HepG2 (cell line): Measurements from ENCODE around the gene AUTS2. TPM values are rescaled to one million over a fixed set of nuclear protein-coding genes. Genes with fewer than 3 reads are reported as not detected.

Source experiments
- ATAC-seq: fragments of 200-7000 bp; cut with Tn5 transposase; 3 replicates; pipeline ENCODE4 v1.9.1; 2020; ENCODE audit warnings: mild to moderate bottlenecking, moderate library complexity
- BruUV-seq: library from RNA; stranded (reverse); fragments of 400-500 nt; replicated peaks from 2 replicates; lab custom pipeline; 2021; lab: Mats Ljungman, UMichigan
- CTCF ChIA-PET: fragments of 300-600 bp; formaldehyde crosslinking; extraction: SDS; loops from one replicate; lab custom pipeline; 2021; ENCODE audit warnings: low total read pairs, inconsistent platforms, low intra/inter-chr PET ratio; lab: Yijun Ruan, JAX
- POLR2A ChIA-PET: fragments of 350-600 bp; sonication (Branson Sonifier 250); formaldehyde crosslinking; loops from one replicate; lab custom pipeline; 2020; ENCODE audit warnings: antibody characterized with exemption, inconsistent platforms; lab: Yijun Ruan, JAX
- DNase-seq: peaks from one replicate; pipeline ENCODE4 v3.0.0-alpha.2; 2015; ENCODE audit warnings: low spot score
- FAIRE-seq: peaks from 3 replicates; lab custom pipeline; 2011; peaks lifted over from hg19 to GRCh38; lab: Jason Lieb, UNC
- H2AFZ ChIP-seq: one replicate; pipeline ENCODE4 v1.6.1; 2011; ENCODE audit warnings: low read length, inconsistent platforms
- H3K27ac ChIP-seq: fragments of 300-600 bp; 3 replicates; pipeline ENCODE4 v1.8.0; 2011; ENCODE audit warnings: mixed run types, mild to moderate bottlenecking, mixed read lengths, low read length, inconsistent platforms; ENCODE audit not compliant: insufficient read depth; ENCODE audit errors: extremely low read length
- H3K27me3 ChIP-seq, 2 experiments: fragments of 200-600 bp in 1 of 2; 2 replicates in 1 of 2; 3 replicates in 1 of 2; pipeline versions ENCODE4 v1.6.0 to v1.8.0; 2011; ENCODE audit warnings: low read length in 2 of 2, mild to moderate bottlenecking in 2 of 2, moderate library complexity in 2 of 2, inconsistent platforms in 1 of 2; ENCODE audit not compliant: insufficient read depth in 2 of 2, control insufficient read depth in 1 of 2
- H3K36me3 ChIP-seq, 2 experiments: fragments of 200-600 bp in 1 of 2; replicated peaks in 1 of 2; 2 replicates in 1 of 2; 3 replicates in 1 of 2; pipeline versions ENCODE4 v1.5.1 to v1.8.0; 2011; ENCODE audit warnings: low read length in 2 of 2, inconsistent platforms in 1 of 2; ENCODE audit not compliant: insufficient read depth in 2 of 2, control insufficient read depth in 1 of 2
- H3K4me1 ChIP-seq: 2 replicates; pipeline ENCODE4 v1.5.1; 2012; ENCODE audit warnings: low read length, inconsistent platforms; ENCODE audit not compliant: insufficient read depth
- H3K4me2 ChIP-seq: 2 replicates; pipeline ENCODE4 v1.6.0; 2011; ENCODE audit warnings: low read depth, low read length, inconsistent platforms
- H3K4me3 ChIP-seq, 3 experiments: fragments of 200-600 bp in 1 of 3; sonication (generic), shearing (Covaris generic) in 1 of 3; replicated peaks in 1 of 3; 2 replicates each; pipeline ENCODE4 v1.5.1; 2011 to 2016; ENCODE audit warnings: low read length in 3 of 3, inconsistent platforms in 2 of 3, low read depth in 2 of 3, mild to moderate bottlenecking in 2 of 3, control low read depth in 1 of 3, mixed read lengths in 1 of 3; ENCODE audit not compliant: insufficient read depth in 1 of 3
- H3K79me2 ChIP-seq: one replicate; pipeline ENCODE4 v1.6.1; 2011; ENCODE audit warnings: low read length, inconsistent platforms; ENCODE audit not compliant: insufficient read depth
- H3K9ac ChIP-seq: 2 replicates; pipeline ENCODE4 v1.6.0; 2011; ENCODE audit warnings: mild to moderate bottlenecking, low read depth, low read length, inconsistent platforms; ENCODE audit not compliant: insufficient read depth
- H3K9me3 ChIP-seq: 2 replicates; pipeline ENCODE4 v1.5.1; 2012; ENCODE audit warnings: mild to moderate bottlenecking, low read length
- H4K20me1 ChIP-seq: 2 replicates; pipeline ENCODE4 v1.6.0; 2011; ENCODE audit warnings: inconsistent platforms, mild to moderate bottlenecking, low read length, moderate library complexity; ENCODE audit not compliant: insufficient read depth
- CREM ChIP-seq, 2 experiments: sonication (generic) in 1 of 2; formaldehyde crosslinking in 1 of 2; IDR thresholded peaks; 2 replicates each; pipeline versions ENCODE4 v1.4.0 to v1.6.1; 2016 to 2020; ENCODE audit warnings: antibody characterized with exemption in 1 of 2, mild to moderate bottlenecking in 1 of 2, missing genetic modification reagents in 1 of 2
- DNMT1 ChIP-seq: sonication (generic); formaldehyde crosslinking; IDR thresholded peaks from 2 replicates; pipeline ENCODE4 v1.5.1; 2020; ENCODE audit warnings: mild to moderate bottlenecking, missing genetic modification reagents
- FIP1L1 ChIP-seq: fragments of 200-400 bp; formaldehyde crosslinking; IDR thresholded peaks from 2 replicates; pipeline ENCODE4 v1.6.1; 2018; ENCODE audit warnings: low read depth, mild to moderate bottlenecking, low read length, moderate library complexity, borderline replicate concordance; ENCODE audit not compliant: insufficient read depth
- HMGXB4 ChIP-seq, 2 experiments: sonication (generic) in 1 of 2; formaldehyde crosslinking in 1 of 2; IDR thresholded peaks; 2 replicates each; pipeline versions ENCODE4 v1.4.0 to v1.6.1; 2018 to 2020; ENCODE audit warnings: missing genetic modification reagents in 2 of 2, borderline replicate concordance in 1 of 2, low read depth in 1 of 2, mild to moderate bottlenecking in 1 of 2, missing biosample characterization in 1 of 2
- HNF1B ChIP-seq: sonication (generic); formaldehyde crosslinking; IDR thresholded peaks from 2 replicates; pipeline ENCODE4 v1.5.1; 2020; ENCODE audit warnings: mild to moderate bottlenecking, moderate library complexity, missing genetic modification reagents
- NFE2 ChIP-seq: sonication (generic); formaldehyde crosslinking; IDR thresholded peaks from 2 replicates; pipeline ENCODE4 v1.4.0; 2020; ENCODE audit warnings: missing genetic modification reagents
- NFIB ChIP-seq: sonication (generic); formaldehyde crosslinking; IDR thresholded peaks from 2 replicates; pipeline ENCODE4 v1.9.0; 2021; ENCODE audit warnings: missing genetic modification reagents, mild to moderate bottlenecking, borderline replicate concordance
- SIX1 ChIP-seq: sonication (generic); formaldehyde crosslinking; IDR thresholded peaks from 2 replicates; pipeline ENCODE4 v1.4.0; 2020; ENCODE audit warnings: missing genetic modification reagents, borderline replicate concordance
- ZBTB33 ChIP-seq: sonication (generic); formaldehyde crosslinking; IDR thresholded peaks from 2 replicates; pipeline ENCODE4 v1.4.0; 2020; ENCODE audit warnings: missing genetic modification reagents
- ZBTB38 ChIP-seq: sonication (generic); formaldehyde crosslinking; IDR thresholded peaks from 2 replicates; pipeline ENCODE4 v1.5.1; 2020; ENCODE audit warnings: mild to moderate bottlenecking, missing genetic modification reagents
- ZNF12 ChIP-seq: sonication (generic); formaldehyde crosslinking; IDR thresholded peaks from 2 replicates; pipeline ENCODE4 v1.5.0; 2020; ENCODE audit warnings: missing genetic modification reagents
- ZNF547 ChIP-seq: sonication (generic); formaldehyde crosslinking; IDR thresholded peaks from 2 replicates; pipeline ENCODE4 v1.5.1; 2020; ENCODE audit warnings: mild to moderate bottlenecking, missing genetic modification reagents
- ZNF660 ChIP-seq: sonication (generic); formaldehyde crosslinking; IDR thresholded peaks from 2 replicates; pipeline ENCODE4 v1.5.1; 2020; ENCODE audit warnings: mild to moderate bottlenecking, low read depth, missing genetic modification reagents, borderline replicate concordance
- ZNF761 ChIP-seq: sonication (generic); formaldehyde crosslinking; conservative IDR thresholded peaks from 2 replicates; pipeline ENCODE4 v1.4.0; 2020; ENCODE audit warnings: mild to moderate bottlenecking, missing genetic modification reagents
- WGBS: methylation state at CpG from one replicate; pipeline ENCODE4 v1.1.6; 2017; ENCODE audit warnings: low lambda C conversion rate; 5-methylcytosine and 5-hydroxymethylcytosine counted together
- in situ Hi-C: cut with HindIII; loops from 2 replicates; pipeline ENCODE4 v1.10.0; 2017; ENCODE audit warnings: low pct_unique_long_range_greater_than_20kb; ENCODE audit not compliant: extremely low pct_ligation_motif_present
- intact Hi-C: fragments of 100-400 bp; cut with micrococcal nuclease; formaldehyde crosslinking; loops from one replicate; pipeline ENCODE4 v1.10.0; 2022; ENCODE audit not compliant: unreplicated experiment
- polyA plus RNA-seq, 8 experiments: library from polyadenylated mRNA; depleted of rRNA in 3 of 8; stranded (reverse) in 7 of 8; unstranded in 1 of 8; fragments of >200 nt; fragmentation: Illumina TruSeq in 4 of 8; extraction: Trizol in 4 of 8; gene quantifications; 2 replicates each; pipeline versions ENCODE4 v1.2.1 to v1.2.3, GENCODE V29; 2011 to 2016; ENCODE audit warnings: low read depth in 4 of 8, missing spikeins in 1 of 8, mixed read lengths in 1 of 8; ENCODE audit not compliant: insufficient read depth in 1 of 8
- total RNA-seq, 5 experiments: library from RNA; depleted of rRNA; stranded (reverse); fragments of >200 nt; fragmentation: Illumina TruSeq; extraction: Trizol; gene quantifications; 2 replicates each; pipeline ENCODE4 v1.2.3, GENCODE V29; 2016; ENCODE audit warnings: low read depth in 1 of 5

The AUTS2 gene
- total and polyA plus RNA-seq, 2 of the 13 experiments (the other 11 are each of a cell fraction or from before 2014, with no cell fraction given) = 0.38 TPM; not detected in 1

- CTCF ChIA-PET = no interaction called here
- H3K4me3 ChIP-seq = no peak overlapping the region
- POLR2A ChIA-PET = no interaction called here
- no peaks in the 10 kb centered on the region for H4K20me1 ChIP-seq
- FAIRE-seq (no peak), ATAC-seq (no peak), DNase-seq (no peak)
- intact Hi-C loops (no loop called here), in situ Hi-C loops (no loop called here)
- no peak overlapping the region for H3K27ac ChIP-seq
- no peak overlapping the region for H3K4me2 ChIP-seq
- H2AFZ ChIP-seq = no peak overlapping the region
- 22% methylated on average over 1 of the region's 6 CpGs for WGBS
- H3K27me3 ChIP-seq = no peaks in the 10 kb centered on the region
- H3K4me1 ChIP-seq = no peaks in the 10 kb centered on the region
- H3K9ac ChIP-seq = no peak overlapping the region
- no TSS peak for BruUV-seq
- H3K36me3 ChIP-seq = no peaks in the 10 kb centered on the region
- H3K9me3 ChIP-seq = no peaks in the 10 kb centered on the region
- no peak for TF ChIP-seq HNF1B
- TF ChIP-seq ZNF660 (CRISPR knock-in tag) = no peak
- TF ChIP-seq FIP1L1 = no peak
- TF ChIP-seq DNMT1 (CRISPR knock-in tag) = no peak
- TF ChIP-seq ZNF761 = no peak
- TF ChIP-seq CREM (IDR thresholded peaks at IDR 0.05) = no peak
- TF ChIP-seq CREM (CRISPR knock-in tag; IDR thresholded peaks at IDR 0.05) = no peak
- no peak for TF ChIP-seq ZNF12 (CRISPR knock-in tag)
- TF ChIP-seq ZBTB38 (CRISPR knock-in tag) = no peak
- H3K79me2 ChIP-seq = no peaks in the 10 kb centered on the region
These were observed 92.1 kb downstream of the AUTS2 start for GRCh38 chr7:69690329-69690728.

GRCh38 chr7:69691327-69691726 is 93.1 kb downstream of the AUTS2 start:
- H3K79me2 ChIP-seq = no peaks in the 10 kb centered on the region
- in situ Hi-C loops = no loop called here
- DNase-seq (no peak), FAIRE-seq (no peak), ATAC-seq (no peak)
- H3K27ac ChIP-seq = no peak overlapping the region
- H4K20me1 ChIP-seq = no peaks in the 10 kb centered on the region
- H3K4me3 ChIP-seq = no peak overlapping the region
- POLR2A ChIA-PET = no interaction called here
- H3K4me2 ChIP-seq = no peak overlapping the region
- H3K36me3 ChIP-seq = no peaks in the 10 kb centered on the region
- H3K9ac ChIP-seq = no peak overlapping the region
- intact Hi-C loops = no loop called here
- no TSS peak for BruUV-seq
- H3K27me3 ChIP-seq = no peaks in the 10 kb centered on the region
- H3K4me1 ChIP-seq = no peaks in the 10 kb centered on the region
- no peak overlapping the region for H2AFZ ChIP-seq
- H3K9me3 ChIP-seq = no peaks in the 10 kb centered on the region
- CTCF ChIA-PET = no interaction called here
- WGBS = 9% methylated on average over 4 of the region's 6 CpGs
- TF ChIP-seq ZNF547 (CRISPR knock-in tag) (no peak), NFIB (CRISPR knock-in tag) (no peak), HMGXB4 (CRISPR knock-in tag; IDR thresholded peaks at IDR 0.05; ENCODE audit: borderline replicate concordance in 1 of 2, low read depth in 1 of 2) (no peak), NFE2 (CRISPR knock-in tag) (no peak), SIX1 (CRISPR knock-in tag) (no peak), ZBTB33 (CRISPR knock-in tag) (no peak)
